Measurements from ENCODE around the gene FER.

DNA sequence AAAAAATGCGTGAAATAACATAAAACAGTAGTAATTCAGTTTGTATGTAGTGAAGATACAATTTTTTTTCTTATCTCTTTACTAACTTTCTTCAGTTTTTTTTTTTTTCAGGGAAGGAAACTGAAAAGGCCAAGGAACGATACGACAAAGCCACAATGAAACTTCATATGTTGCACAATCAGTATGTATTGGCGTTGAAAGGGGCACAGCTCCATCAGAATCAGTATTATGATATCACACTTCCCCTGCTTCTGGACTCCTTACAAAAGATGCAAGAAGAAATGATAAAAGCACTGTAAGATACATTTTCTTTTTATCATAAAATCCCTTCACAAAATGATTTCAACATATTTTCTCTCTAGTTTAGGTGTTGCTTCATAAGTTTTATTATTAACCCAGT, 120.0 kb downstream of the FER start:
- TF ChIP-seq, protein P1, sequence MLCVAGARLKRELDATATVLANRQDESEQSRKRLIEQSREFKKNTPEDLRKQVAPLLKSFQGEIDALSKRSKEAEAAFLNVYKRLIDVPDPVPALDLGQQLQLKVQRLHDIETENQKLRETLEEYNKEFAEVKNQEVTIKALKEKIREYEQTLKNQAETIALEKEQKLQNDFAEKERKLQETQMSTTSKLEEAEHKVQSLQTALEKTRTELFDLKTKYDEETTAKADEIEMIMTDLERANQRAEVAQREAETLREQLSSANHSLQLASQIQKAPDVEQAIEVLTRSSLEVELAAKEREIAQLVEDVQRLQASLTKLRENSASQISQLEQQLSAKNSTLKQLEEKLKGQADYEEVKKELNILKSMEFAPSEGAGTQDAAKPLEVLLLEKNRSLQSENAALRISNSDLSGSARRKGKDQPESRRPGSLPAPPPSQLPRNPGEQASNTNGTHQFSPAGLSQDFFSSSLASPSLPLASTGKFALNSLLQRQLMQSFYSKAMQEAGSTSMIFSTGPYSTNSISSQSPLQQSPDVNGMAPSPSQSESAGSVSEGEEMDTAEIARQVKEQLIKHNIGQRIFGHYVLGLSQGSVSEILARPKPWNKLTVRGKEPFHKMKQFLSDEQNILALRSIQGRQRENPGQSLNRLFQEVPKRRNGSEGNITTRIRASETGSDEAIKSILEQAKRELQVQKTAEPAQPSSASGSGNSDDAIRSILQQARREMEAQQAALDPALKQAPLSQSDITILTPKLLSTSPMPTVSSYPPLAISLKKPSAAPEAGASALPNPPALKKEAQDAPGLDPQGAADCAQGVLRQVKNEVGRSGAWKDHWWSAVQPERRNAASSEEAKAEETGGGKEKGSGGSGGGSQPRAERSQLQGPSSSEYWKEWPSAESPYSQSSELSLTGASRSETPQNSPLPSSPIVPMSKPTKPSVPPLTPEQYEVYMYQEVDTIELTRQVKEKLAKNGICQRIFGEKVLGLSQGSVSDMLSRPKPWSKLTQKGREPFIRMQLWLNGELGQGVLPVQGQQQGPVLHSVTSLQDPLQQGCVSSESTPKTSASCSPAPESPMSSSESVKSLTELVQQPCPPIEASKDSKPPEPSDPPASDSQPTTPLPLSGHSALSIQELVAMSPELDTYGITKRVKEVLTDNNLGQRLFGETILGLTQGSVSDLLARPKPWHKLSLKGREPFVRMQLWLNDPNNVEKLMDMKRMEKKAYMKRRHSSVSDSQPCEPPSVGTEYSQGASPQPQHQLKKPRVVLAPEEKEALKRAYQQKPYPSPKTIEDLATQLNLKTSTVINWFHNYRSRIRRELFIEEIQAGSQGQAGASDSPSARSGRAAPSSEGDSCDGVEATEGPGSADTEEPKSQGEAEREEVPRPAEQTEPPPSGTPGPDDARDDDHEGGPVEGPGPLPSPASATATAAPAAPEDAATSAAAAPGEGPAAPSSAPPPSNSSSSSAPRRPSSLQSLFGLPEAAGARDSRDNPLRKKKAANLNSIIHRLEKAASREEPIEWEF (CRISPR knock-in tag; IDR thresholded peaks at IDR 0.05) = no peak
- TF ChIP-seq, protein P2, sequence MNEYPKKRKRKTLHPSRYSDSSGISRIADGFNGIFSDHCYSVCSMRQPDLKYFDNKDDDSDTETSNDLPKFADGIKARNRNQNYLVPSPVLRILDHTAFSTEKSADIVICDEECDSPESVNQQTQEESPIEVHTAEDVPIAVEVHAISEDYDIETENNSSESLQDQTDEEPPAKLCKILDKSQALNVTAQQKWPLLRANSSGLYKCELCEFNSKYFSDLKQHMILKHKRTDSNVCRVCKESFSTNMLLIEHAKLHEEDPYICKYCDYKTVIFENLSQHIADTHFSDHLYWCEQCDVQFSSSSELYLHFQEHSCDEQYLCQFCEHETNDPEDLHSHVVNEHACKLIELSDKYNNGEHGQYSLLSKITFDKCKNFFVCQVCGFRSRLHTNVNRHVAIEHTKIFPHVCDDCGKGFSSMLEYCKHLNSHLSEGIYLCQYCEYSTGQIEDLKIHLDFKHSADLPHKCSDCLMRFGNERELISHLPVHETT (CRISPR knock-in tag; conservative IDR thresholded peaks at IDR 0.05 in 1 of 2, IDR thresholded peaks at IDR 0.05 in 1 of 2) = no peak
- TF ChIP-seq, protein P3, sequence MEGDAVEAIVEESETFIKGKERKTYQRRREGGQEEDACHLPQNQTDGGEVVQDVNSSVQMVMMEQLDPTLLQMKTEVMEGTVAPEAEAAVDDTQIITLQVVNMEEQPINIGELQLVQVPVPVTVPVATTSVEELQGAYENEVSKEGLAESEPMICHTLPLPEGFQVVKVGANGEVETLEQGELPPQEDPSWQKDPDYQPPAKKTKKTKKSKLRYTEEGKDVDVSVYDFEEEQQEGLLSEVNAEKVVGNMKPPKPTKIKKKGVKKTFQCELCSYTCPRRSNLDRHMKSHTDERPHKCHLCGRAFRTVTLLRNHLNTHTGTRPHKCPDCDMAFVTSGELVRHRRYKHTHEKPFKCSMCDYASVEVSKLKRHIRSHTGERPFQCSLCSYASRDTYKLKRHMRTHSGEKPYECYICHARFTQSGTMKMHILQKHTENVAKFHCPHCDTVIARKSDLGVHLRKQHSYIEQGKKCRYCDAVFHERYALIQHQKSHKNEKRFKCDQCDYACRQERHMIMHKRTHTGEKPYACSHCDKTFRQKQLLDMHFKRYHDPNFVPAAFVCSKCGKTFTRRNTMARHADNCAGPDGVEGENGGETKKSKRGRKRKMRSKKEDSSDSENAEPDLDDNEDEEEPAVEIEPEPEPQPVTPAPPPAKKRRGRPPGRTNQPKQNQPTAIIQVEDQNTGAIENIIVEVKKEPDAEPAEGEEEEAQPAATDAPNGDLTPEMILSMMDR (IDR thresholded peaks at IDR 0.05 in 2 of 3, conservative IDR thresholded peaks at IDR 0.05 in 1 of 3; ENCODE audit: insufficient read depth in 2 of 3, low read depth in 1 of 3, low read length in 3 of 3) = no peak
- no peak for TF ChIP-seq SAFB2 (IDR thresholded peaks at IDR 0.05; ENCODE audit: borderline replicate concordance, low read depth, low read length, severe bottlenecking)
- TF ChIP-seq ZNF274 (IDR thresholded peaks at IDR 0.05; ENCODE audit: borderline replicate concordance, low read depth, low read length) = no peak
- TF ChIP-seq, protein P4, sequence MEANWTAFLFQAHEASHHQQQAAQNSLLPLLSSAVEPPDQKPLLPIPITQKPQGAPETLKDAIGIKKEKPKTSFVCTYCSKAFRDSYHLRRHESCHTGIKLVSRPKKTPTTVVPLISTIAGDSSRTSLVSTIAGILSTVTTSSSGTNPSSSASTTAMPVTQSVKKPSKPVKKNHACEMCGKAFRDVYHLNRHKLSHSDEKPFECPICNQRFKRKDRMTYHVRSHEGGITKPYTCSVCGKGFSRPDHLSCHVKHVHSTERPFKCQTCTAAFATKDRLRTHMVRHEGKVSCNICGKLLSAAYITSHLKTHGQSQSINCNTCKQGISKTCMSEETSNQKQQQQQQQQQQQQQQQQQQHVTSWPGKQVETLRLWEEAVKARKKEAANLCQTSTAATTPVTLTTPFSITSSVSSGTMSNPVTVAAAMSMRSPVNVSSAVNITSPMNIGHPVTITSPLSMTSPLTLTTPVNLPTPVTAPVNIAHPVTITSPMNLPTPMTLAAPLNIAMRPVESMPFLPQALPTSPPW (CRISPR knock-in tag; IDR thresholded peaks at IDR 0.05) = no peak
- no peak for TF ChIP-seq KDM4B (IDR thresholded peaks at IDR 0.05; ENCODE audit: borderline replicate concordance in 2 of 2, low read depth in 1 of 2)
- TF ChIP-seq HDGF (IDR thresholded peaks at IDR 0.05) = no peak
- no peak for TF ChIP-seq KLF13 (tag; IDR thresholded peaks at IDR 0.05; ENCODE audit: borderline replicate concordance, low read depth)
- TF ChIP-seq TEAD1 (CRISPR knock-in tag; IDR thresholded peaks at IDR 0.05) = no peak
- TF ChIP-seq, protein P5, sequence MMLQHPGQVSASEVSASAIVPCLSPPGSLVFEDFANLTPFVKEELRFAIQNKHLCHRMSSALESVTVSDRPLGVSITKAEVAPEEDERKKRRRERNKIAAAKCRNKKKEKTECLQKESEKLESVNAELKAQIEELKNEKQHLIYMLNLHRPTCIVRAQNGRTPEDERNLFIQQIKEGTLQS (IDR thresholded peaks at IDR 0.05) = no peak
- TF ChIP-seq, protein P5 (CRISPR knock-in tag; conservative IDR thresholded peaks at IDR 0.05) = no peak
